ENCODE data around the gene MRPL52.
"Not testable (repeated sequence)": the region's sequence is repeated elsewhere in the genome, so short reads cannot be mapped to it uniquely, and the experiment has no call there.

The MRPL52 gene

GRCh38 chr14:22829661-22830442, at the start of gene MRPL52:
Gene MRPL52 (plus strand): TSS chr14:22829887. CDS start chr14:22829913, 26 bp downstream.
- peak; percentile 89 for DNase-seq

- no peak for DNase-seq
Measured at GRCh38 chr14:22780105-22780679, 49.5 kb upstream of the MRPL52 start.

- DNase-seq, result no peak
Measured at GRCh38 chr14:22780941-22781300, 48.8 kb upstream of the MRPL52 start.

DNA sequence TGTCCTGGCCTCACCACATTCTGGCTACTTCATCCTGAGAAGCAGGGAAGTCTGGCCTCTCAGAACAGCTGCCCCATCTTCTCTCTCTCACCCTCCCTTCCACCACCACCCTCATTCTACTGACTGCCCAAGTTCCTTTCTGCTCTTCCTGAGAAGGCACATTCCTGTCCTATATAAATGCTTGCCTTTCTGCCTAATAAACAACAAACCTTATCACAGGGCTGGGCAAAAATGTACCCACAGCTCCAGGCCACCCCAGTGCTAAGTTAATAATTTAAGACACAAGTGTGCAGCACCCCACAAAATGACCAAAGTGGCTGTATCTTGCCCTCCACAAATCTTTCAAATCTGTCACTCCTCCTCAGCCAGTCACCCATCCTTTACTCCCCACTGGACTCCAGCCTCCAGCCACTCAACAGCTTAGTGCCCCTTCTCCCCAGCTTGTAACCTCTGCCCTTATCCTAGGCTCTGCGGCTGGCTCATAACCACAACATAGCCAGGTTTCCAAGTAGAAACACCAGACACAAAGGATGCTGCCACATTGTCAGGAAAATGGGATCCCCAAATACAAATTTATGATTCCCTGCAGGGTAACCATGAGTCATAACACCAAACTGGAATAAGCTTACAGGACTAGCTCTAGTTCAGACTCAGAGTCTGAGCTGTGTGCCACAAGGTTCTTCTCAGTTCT, 48.2 kb upstream of the MRPL52 start:
- peak; percentile 50 for DNase-seq

DNA sequence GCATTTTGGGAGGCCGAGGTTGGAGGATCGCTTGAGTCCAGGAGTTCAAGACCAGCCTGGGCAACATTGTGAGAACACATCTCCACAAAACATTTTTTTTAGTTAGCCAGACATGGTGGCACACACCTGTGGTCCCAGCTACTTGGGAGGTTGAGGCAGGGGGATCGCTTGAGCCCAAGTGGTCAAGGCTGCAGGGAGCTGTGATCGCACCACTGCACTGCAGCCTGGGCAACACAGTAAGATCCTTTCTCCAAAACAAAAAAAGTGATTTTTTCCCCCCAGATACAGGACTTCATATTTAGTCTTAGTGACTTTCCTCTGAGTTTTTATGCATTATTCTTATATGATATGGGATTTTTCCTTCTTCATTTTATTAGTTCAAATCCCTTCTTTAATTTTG, 43.0 kb upstream of the MRPL52 start:
- DNase-seq, result no peak

- DNase-seq, result peak; percentile 75
Measured at GRCh38 chr14:22791301-22791700, 38.4 kb upstream of the MRPL52 start.

GRCh38 chr14:22792158-22792557, 37.5 kb upstream of the MRPL52 start:
- DNase-seq, result no peak

DNA sequence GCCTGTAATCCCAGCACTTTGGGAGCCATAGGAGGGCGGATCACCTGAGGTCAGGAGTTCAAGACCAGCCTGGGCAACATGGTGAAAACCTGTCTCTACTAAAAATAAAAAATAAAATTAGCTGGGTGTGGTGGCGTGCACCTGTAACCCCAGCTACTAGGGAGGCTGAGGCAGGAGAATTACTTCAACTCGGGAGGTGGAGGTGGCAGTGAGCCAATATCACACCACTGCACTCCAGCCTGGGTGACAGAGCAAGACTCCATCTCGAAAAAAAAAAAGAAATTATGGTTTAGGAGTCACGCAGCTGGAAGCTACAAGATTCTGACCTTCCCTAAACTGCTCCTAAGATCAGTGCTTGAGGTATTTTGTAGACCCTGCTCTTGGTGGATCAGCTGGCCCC, 36.1 kb upstream of the MRPL52 start:
- DNase-seq, result not testable (repeated sequence)

GRCh38 chr14:22793976-22794375, 35.7 kb upstream of the MRPL52 start:
- no peak for DNase-seq

- no peak for DNase-seq
Measured at GRCh38 chr14:22794551-22794951, 35.1 kb upstream of the MRPL52 start.

- DNase-seq, result no peak
Measured at GRCh38 chr14:22796087-22796707, 33.5 kb upstream of the MRPL52 start.

- DNase-seq, result no peak
Measured at GRCh38 chr14:22797017-22797917, 32.4 kb upstream of the MRPL52 start.

DNA sequence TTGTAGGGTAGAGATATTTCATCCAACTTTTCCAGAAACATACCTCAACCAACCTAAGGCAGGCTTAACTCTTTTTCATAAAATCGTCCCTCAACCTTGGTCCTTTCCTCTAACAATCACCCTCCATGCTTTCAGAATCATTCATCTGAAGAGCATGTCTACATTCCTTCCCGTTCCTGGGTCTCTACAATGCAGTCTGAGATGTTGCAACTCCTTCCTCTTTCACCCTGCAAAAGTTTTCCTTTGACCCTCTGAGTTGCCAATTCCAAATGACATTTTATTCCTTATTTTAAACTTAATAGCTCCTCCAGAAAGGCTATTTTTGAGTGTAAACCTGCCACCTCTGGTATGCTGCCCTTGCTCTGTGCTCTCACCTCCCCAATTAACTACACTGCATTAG, 31.2 kb upstream of the MRPL52 start:
- no peak for DNase-seq

DNA sequence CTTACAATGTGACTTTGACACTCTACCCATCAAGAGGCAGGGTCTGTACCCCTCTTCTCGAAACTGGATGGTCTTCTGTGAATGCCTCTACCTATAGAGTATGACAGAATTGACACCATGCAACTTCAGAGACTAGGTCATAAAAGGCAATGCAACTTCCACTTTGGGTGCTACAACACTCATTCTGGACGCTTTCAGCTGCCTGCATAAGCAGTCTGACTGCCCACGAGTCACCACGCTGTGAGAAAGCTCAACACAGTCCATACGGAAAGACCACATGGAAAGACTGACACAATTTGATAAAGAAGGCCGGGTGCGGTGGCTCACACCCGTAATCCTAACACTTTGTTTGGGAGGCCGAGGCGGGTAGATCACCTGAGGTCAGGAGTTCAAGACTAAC, 29.3 kb upstream of the MRPL52 start:
- no peak for DNase-seq

GRCh38 chr14:22801716-22802115, 28.0 kb upstream of the MRPL52 start:
- DNase-seq, result no peak

GRCh38 chr14:22802860-22803686, 26.6 kb upstream of the MRPL52 start:
- no peak for DNase-seq

DNA sequence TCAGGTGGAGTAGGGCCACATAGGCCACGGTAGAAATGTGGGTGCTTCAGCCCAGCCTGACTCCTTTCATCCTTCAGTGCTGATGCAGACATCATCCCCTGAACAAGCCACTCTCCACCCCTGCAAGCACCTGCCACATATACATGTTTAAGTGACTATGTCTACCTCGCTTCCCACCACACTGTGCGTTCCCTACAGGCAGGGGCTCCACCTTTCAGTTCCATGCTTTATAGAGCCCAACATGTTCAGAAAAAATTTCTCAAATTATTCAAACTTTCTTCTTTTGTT, 26.1 kb upstream of the MRPL52 start:
- no peak for DNase-seq

DNA sequence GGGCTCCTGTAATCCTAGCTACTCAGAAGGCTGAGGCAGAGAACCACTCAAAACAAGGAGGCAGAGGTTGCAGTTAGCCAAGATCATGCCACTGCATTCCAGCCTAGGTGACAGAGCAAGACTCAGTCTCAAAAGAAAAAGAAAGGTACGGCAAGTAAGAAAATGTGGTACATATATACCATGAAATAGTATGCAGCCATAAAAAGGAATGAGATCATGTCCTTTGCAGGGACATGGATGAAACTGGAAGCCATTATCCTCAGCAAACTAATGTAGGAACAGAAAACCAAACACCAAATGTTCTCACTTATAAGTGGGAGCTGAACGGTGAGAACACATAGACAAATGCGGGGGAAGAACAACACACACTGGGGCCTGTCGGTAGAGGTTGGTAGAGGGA, 24.5 kb upstream of the MRPL52 start:
- DNase-seq, result not testable (repeated sequence)

DNA sequence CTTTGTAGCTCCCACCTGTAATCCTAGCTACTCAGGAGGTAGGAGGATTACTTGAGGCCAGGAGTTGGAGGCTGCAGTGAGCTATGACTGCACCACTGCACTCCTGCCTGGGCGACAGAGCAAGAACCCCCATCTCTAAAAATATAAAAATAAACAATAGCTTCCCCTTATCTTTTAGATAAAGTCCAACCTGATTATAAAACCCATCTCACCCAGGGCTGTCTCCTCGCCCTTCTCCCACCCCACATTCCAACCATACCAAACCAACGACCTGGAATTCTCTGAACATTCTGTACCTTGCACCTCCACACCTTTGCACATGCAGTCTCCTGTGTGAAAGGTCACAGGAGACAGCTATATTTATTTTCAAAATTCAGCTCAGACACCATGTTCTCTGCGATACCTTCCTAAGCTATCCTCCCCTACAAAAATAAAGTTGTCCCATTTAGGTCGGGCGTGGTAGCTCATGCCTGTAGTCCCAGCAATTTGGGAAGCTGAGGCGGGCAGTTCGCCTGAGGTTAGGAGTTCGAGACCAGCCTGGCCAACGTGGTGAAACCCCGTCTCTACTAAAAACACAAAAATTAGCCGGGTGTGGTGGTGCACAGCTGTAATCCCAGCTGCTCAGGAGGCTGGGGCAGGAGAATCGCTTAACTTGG, 22.1 kb upstream of the MRPL52 start:
- DNase-seq, result no peak

GRCh38 chr14:22808388-22809209, 21.1 kb upstream of the MRPL52 start:
- no peak for DNase-seq
